ENCODE measurements around the gene SLC4A5.
"Not testable (repeated sequence)": the region's sequence is repeated elsewhere in the genome, so short reads cannot be mapped to it uniquely, and the experiment has no call there.

SLC4A5 gene

GRCh38 chr2:74227646-74228045, 115.6 kb downstream of the SLC4A5 start:
- ATAC-seq: no peak
- Mint-ChIP-seq H3K27ac (peak overlapping the region; percentile 40), H3K4me1 (peaks cover 22% of the 10 kb centered on the region), H3K4me3 (no peak overlapping the region), H3K36me3 (peaks cover 18% of the 10 kb centered on the region), H3K9me3 (no peaks in the 10 kb centered on the region)
- no peak for DNase-seq (ENCODE audit: low spot score in 2 of 2)

GRCh38 chr2:74226648-74227213, 116.5 kb downstream of the SLC4A5 start:
- DNase-seq (ENCODE audit: low spot score in 2 of 2): no peak
- no peak for ATAC-seq
- peak overlapping the region; percentile 40 for H3K27ac Mint-ChIP-seq

GRCh38 chr2:74225698-74226459, 117.3 kb downstream of the SLC4A5 start:
- DNase-seq (ENCODE audit: low spot score in 2 of 2) (no peak), ATAC-seq (no peak)
- peaks cover 22% of the 10 kb centered on the region for H3K4me1 Mint-ChIP-seq
- H3K4me3 Mint-ChIP-seq: no peak overlapping the region
- H3K27ac Mint-ChIP-seq: peak overlapping the region; percentile 40
- no peaks in the 10 kb centered on the region for H3K9me3 Mint-ChIP-seq
- peaks cover 36% of the 10 kb centered on the region for H3K36me3 Mint-ChIP-seq

More at GRCh38 chr2:74226648-74227213, 116.5 kb downstream of the SLC4A5 start:
- Mint-ChIP-seq H3K36me3 (peaks cover 27% of the 10 kb centered on the region), H3K9me3 (no peaks in the 10 kb centered on the region), H3K4me3 (no peak overlapping the region), H3K4me1 (peaks cover 22% of the 10 kb centered on the region)

- Mint-ChIP-seq H3K27ac (peak overlapping the region; percentile 18), H3K4me3 (no peak overlapping the region), H3K4me1 (peaks cover 30% of the 10 kb centered on the region), H3K36me3 (peaks cover 53% of the 10 kb centered on the region), H3K9me3 (no peaks in the 10 kb centered on the region)
- DNase-seq (ENCODE audit: low spot score in 2 of 2) (no peak), ATAC-seq (no peak)
Measured at GRCh38 chr2:74223941-74224770, 119.1 kb downstream of the SLC4A5 start.

GRCh38 chr2:74222300-74222650, 120.9 kb downstream of the SLC4A5 start:
- Mint-ChIP-seq H3K4me3 (no peak overlapping the region), H3K27ac (peak overlapping the region; percentile 52), H3K9me3 (no peaks in the 10 kb centered on the region), H3K36me3 (peaks cover 72% of the 10 kb centered on the region), H3K4me1 (peaks cover 27% of the 10 kb centered on the region)
- DNase-seq (ENCODE audit: low spot score in 2 of 2) (peak in 1 of 2 donors; percentile 52), ATAC-seq (no peak)

- no peak for ATAC-seq
- Mint-ChIP-seq H3K4me3 (no peak overlapping the region), H3K4me1 (peaks cover 27% of the 10 kb centered on the region), H3K9me3 (no peaks in the 10 kb centered on the region), H3K36me3 (peaks cover 74% of the 10 kb centered on the region), H3K27ac (no peak overlapping the region)
- peak in 1 of 2 donors; percentile 56 for DNase-seq (ENCODE audit: low spot score in 2 of 2)
Measured at GRCh38 chr2:74221604-74222299, 121.5 kb downstream of the SLC4A5 start.

- H3K4me1 Mint-ChIP-seq: peaks cover 27% of the 10 kb centered on the region
- H3K27ac Mint-ChIP-seq: no peak overlapping the region
- ATAC-seq: no peak
- peaks cover 74% of the 10 kb centered on the region for H3K36me3 Mint-ChIP-seq
- DNase-seq (ENCODE audit: low spot score in 2 of 2): peak in 1 of 2 donors; percentile 48
- H3K4me3 Mint-ChIP-seq: no peak overlapping the region
- no peaks in the 10 kb centered on the region for H3K9me3 Mint-ChIP-seq
Measured at GRCh38 chr2:74221091-74221490, 122.1 kb downstream of the SLC4A5 start.

GRCh38 chr2:74219846-74220486, 123.2 kb downstream of the SLC4A5 start:
- Mint-ChIP-seq H3K4me3 (no peak overlapping the region), H3K4me1 (peaks cover 26% of the 10 kb centered on the region), H3K36me3 (peaks cover 85% of the 10 kb centered on the region), H3K27ac (peak overlapping the region; percentile 37), H3K9me3 (no peaks in the 10 kb centered on the region)
- ATAC-seq (no peak), DNase-seq (ENCODE audit: low spot score in 2 of 2) (peak in 1 of 2 donors; percentile 47)

- Mint-ChIP-seq H3K4me3 (no peak overlapping the region), H3K36me3 (peaks cover 100% of the 10 kb centered on the region), H3K27ac (no peak overlapping the region), H3K4me1 (peaks cover 10% of the 10 kb centered on the region), H3K9me3 (no peaks in the 10 kb centered on the region)
- DNase-seq (ENCODE audit: low spot score in 2 of 2) (no peak), ATAC-seq (no peak)
Measured at GRCh38 chr2:74216642-74217041, 126.6 kb downstream of the SLC4A5 start.

GRCh38 chr2:74215771-74216170, 127.4 kb downstream of the SLC4A5 start:
- DNase-seq (ENCODE audit: low spot score in 2 of 2); H3K9me3 Mint-ChIP-seq; H3K4me3 Mint-ChIP-seq; ATAC-seq: not testable (repeated sequence)
- H3K4me1 Mint-ChIP-seq: peaks cover 10% of the 10 kb centered on the region
- H3K27ac Mint-ChIP-seq: peak overlapping the region; percentile 34
- H3K36me3 Mint-ChIP-seq: peaks cover 100% of the 10 kb centered on the region

- Mint-ChIP-seq H3K27ac (no peak overlapping the region), H3K36me3 (peaks cover 100% of the 10 kb centered on the region), H3K4me1 (peaks cover 8% of the 10 kb centered on the region), H3K4me3 (no peak overlapping the region), H3K9me3 (no peaks in the 10 kb centered on the region)
- no peak for ATAC-seq
- DNase-seq (ENCODE audit: low spot score in 2 of 2): no peak
Measured at GRCh38 chr2:74212702-74213410, 130.4 kb downstream of the SLC4A5 start.

- peak; percentile 30 to 80 for DNase-seq (ENCODE audit: low spot score in 2 of 2)
- Mint-ChIP-seq H3K36me3 (peaks cover 100% of the 10 kb centered on the region), H3K4me1 (peaks cover 53% of the 10 kb centered on the region), H3K4me3 (peak overlapping the region; percentile 73), H3K27ac (peak overlapping the region; percentile 95), H3K9me3 (no peaks in the 10 kb centered on the region)
- peak; percentile 97 for ATAC-seq
Measured at GRCh38 chr2:74206180-74206688, 137.0 kb downstream of the SLC4A5 start.

- Mint-ChIP-seq H3K27ac (peak overlapping the region; percentile 95), H3K36me3 (peaks cover 100% of the 10 kb centered on the region), H3K4me3 (peak overlapping the region; percentile 73), H3K4me1 (peaks cover 59% of the 10 kb centered on the region), H3K9me3 (no peaks in the 10 kb centered on the region)
- no peak for DNase-seq (ENCODE audit: low spot score in 2 of 2)
- ATAC-seq: peak; percentile 25
Measured at GRCh38 chr2:74205596-74205995, 137.6 kb downstream of the SLC4A5 start.

GRCh38 chr2:74205113-74205512, 138.1 kb downstream of the SLC4A5 start:
- H3K4me3 Mint-ChIP-seq: peak overlapping the region; percentile 73
- H3K4me1 Mint-ChIP-seq: peaks cover 64% of the 10 kb centered on the region
- peak overlapping the region; percentile 95 for H3K27ac Mint-ChIP-seq
- no peak for DNase-seq (ENCODE audit: low spot score in 2 of 2)
- peaks cover 100% of the 10 kb centered on the region for H3K36me3 Mint-ChIP-seq
- H3K9me3 Mint-ChIP-seq: no peaks in the 10 kb centered on the region
- no peak for ATAC-seq
